ENCODE results near the gene DYNC2LI1. TPM values are rescaled to one million over a fixed set of nuclear protein-coding genes. Genes with fewer than 3 reads are reported as not detected.

Gene DYNC2LI1
- polyA plus RNA-seq, 3 donors, result 52.0 to 98.9 (median 81.2) TPM

- DNase-seq (ENCODE audit: extremely low read depth in 1 of 11, low read depth in 9 of 11, low spot score in 4 of 11), result no peak
These were observed 79.6 kb downstream of the DYNC2LI1 start for GRCh38 chr2:43853141-43854081.

DNA sequence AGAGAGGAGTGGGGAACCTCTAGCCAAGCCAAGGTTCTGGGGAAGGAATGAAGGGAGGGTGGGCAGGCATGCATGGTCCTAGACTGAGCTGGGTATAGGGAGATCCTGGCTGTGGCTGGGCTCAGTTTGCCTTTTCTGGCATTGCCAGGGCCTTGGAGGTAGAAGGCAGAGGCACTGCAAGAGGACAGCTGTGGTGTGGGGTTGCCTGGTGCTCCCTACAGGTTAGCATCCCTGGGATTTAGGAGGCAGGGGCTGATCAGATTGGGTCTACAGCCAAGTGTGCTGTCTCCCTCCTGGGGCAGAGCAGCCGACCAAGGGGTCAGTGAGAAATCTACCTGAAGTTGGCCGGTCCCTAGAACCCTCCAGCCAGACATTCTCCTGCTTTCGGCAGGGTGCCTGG is 80.8 kb downstream of the DYNC2LI1 start:
- DNase-seq (ENCODE audit: extremely low read depth in 1 of 11, low read depth in 9 of 11, low spot score in 4 of 11), result no peak

- DNase-seq (ENCODE audit: extremely low read depth in 1 of 11, low read depth in 9 of 11, low spot score in 4 of 11), result no peak
These were observed 81.5 kb downstream of the DYNC2LI1 start for GRCh38 chr2:43855292-43855691.

Other genes with a start within 250 kb of the DYNC2LI1 start
- gene THADA, start 178.0 kb upstream of the DYNC2LI1 start, polyA plus RNA-seq (ENCODE audit: insufficient read length in 3 of 3), result 10 to 100 TPM; 31.0 to 43.5 (median 34.5) TPM
- gene PLEKHH2, start 136.8 kb upstream of the DYNC2LI1 start, polyA plus RNA-seq (ENCODE audit: insufficient read length in 3 of 3), result 10 to 100 TPM; 25.3 to 67.5 (median 35.1) TPM
- 1 to 10 TPM; 3.0 to 5.0 (median 4.0) TPM for gene C1GALT1C1L, start 97.6 kb upstream of the DYNC2LI1 start, polyA plus RNA-seq (ENCODE audit: insufficient read length in 3 of 3)
- under 1 TPM; 0.44 to 0.91 (median 0.55) TPM for gene ABCG5, start 64.8 kb downstream of the DYNC2LI1 start, polyA plus RNA-seq (ENCODE audit: insufficient read length in 3 of 3)
- gene ABCG8, start 64.9 kb downstream of the DYNC2LI1 start, polyA plus RNA-seq (ENCODE audit: insufficient read length in 3 of 3), result 1 to 10 TPM in 1 of 3 donors, under 1 TPM in 2; 0.75 to 1.2 (median 0.84) TPM
- gene LRPPRC, start 221.9 kb downstream of the DYNC2LI1 start, polyA plus RNA-seq (ENCODE audit: insufficient read length in 3 of 3), result 100 to 1,000 TPM; 105 to 122 (median 121) TPM

Data from renal cortex interstitium (tissue), 11 donors.